ENCODE data around the gene SERF2. TPM values are rescaled to one million over a fixed set of nuclear protein-coding genes. Genes with fewer than 3 reads are reported as not detected.
"Not testable (repeated sequence)": the region's sequence is repeated elsewhere in the genome, so short reads cannot be mapped to it uniquely, and the experiment has no call there.

SERF2 gene
- polyA plus RNA-seq, 1 donor from 2014 or later = 726 TPM

- not testable (repeated sequence) for H3K27ac ChIP-seq (ENCODE audit: low read length); H3K9me3 ChIP-seq (ENCODE audit: low read length); H3K4me2 ChIP-seq (ENCODE audit: low read length); H4K20me1 ChIP-seq (ENCODE audit: insufficient read depth); H2AFZ ChIP-seq (ENCODE audit: low read depth, low read length); H3K9me2 ChIP-seq (ENCODE audit: insufficient read depth, low read length); H3K36me3 ChIP-seq (ENCODE audit: insufficient read depth, low read length); H3K27me3 ChIP-seq (ENCODE audit: insufficient read depth, low read depth, low read length); H3K9ac ChIP-seq (ENCODE audit: low read length); H3K4me3 ChIP-seq (ENCODE audit: low read length); H3F3A ChIP-seq (ENCODE audit: insufficient read depth, low read length, poor library complexity, severe bottlenecking)
- peaks cover 28% of the 10 kb centered on the region for H3K79me2 ChIP-seq (replicated peaks; ENCODE audit: insufficient read depth, low read length)
Observed at GRCh38 chr15:43825305-43825704, 33.2 kb downstream of the SERF2 start.

GRCh38 chr15:43826029-43826507, 33.9 kb downstream of the SERF2 start:
- no peak for TF ChIP-seq EZH2 (IDR thresholded peaks at IDR 0.05; ENCODE audit: borderline replicate concordance, insufficient read depth, low read length, poor library complexity, severe bottlenecking)
- TF ChIP-seq CTCF (IDR thresholded peaks at IDR 0.05; ENCODE audit: poor library complexity, severe bottlenecking) = no peak
- TF ChIP-seq TAF1 (IDR thresholded peaks at IDR 0.05; ENCODE audit: low read depth) = no peak
- no peak for TF ChIP-seq EP300 (conservative IDR thresholded peaks at IDR 0.05; ENCODE audit: poor library complexity, severe bottlenecking)
- TF ChIP-seq REST (IDR thresholded peaks at IDR 0.05; ENCODE audit: borderline replicate concordance) = no peak
- no peak for TF ChIP-seq POLR2AphosphoS5 (IDR thresholded peaks at IDR 0.05)
- TF ChIP-seq MXI1 (conservative IDR thresholded peaks at IDR 0.05; ENCODE audit: poor library complexity, severe bottlenecking) = no peak
- TF ChIP-seq SMC3 (conservative IDR thresholded peaks at IDR 0.05; ENCODE audit: poor library complexity) = no peak
- no peak for TF ChIP-seq RAD21 (conservative IDR thresholded peaks at IDR 0.05)
- H3K36me3 ChIP-seq (ENCODE audit: insufficient read depth, low read length) = no peaks in the 10 kb centered on the region
- H3K9me3 ChIP-seq (ENCODE audit: low read length) = no peaks in the 10 kb centered on the region
- no peak overlapping the region for H3K9ac ChIP-seq (ENCODE audit: low read length)
- no peaks in the 10 kb centered on the region for H3F3A ChIP-seq (ENCODE audit: insufficient read depth, low read length, poor library complexity, severe bottlenecking)
- H4K20me1 ChIP-seq (ENCODE audit: insufficient read depth) = no peaks in the 10 kb centered on the region
- no peak overlapping the region for H3K4me3 ChIP-seq (ENCODE audit: low read length)
- no peaks in the 10 kb centered on the region for H3K27me3 ChIP-seq (ENCODE audit: insufficient read depth, low read depth, low read length)
- H3K79me2 ChIP-seq (replicated peaks; ENCODE audit: insufficient read depth, low read length) = peaks cover 21% of the 10 kb centered on the region
- no peak overlapping the region for H3K27ac ChIP-seq (ENCODE audit: low read length)
- H3K9me2 ChIP-seq (ENCODE audit: insufficient read depth, low read length) = no peaks in the 10 kb centered on the region
- H2AFZ ChIP-seq (ENCODE audit: low read depth, low read length) = no peak overlapping the region
- no peak overlapping the region for H3K4me2 ChIP-seq (ENCODE audit: low read length)

Data from neural cell (in vitro differentiated cells).